Left kidney (tissue), 2 donors: Measurements from ENCODE around the gene AGBL1. TPM values are rescaled to one million over a fixed set of nuclear protein-coding genes. Genes with fewer than 3 reads are reported as not detected.
A peak's percentile ranks its signal among the peaks of the same experiment; 100 is the strongest.
"Not testable (repeated sequence)": the region's sequence is repeated elsewhere in the genome, so short reads cannot be mapped to it uniquely, and the experiment has no call there.

ENCODE experiments used
- DNase-seq: peaks from one replicate; pipeline ENCODE4 v3.0.0-alpha.2; 2013
- polyA plus RNA-seq: library from polyadenylated mRNA; unstranded; fragments of 120-200 nt; gene quantifications from one replicate; pipeline ENCODE4 v1.2.1, GENCODE V29; 2013; ENCODE audit not compliant: insufficient read length

Gene AGBL1
- polyA plus RNA-seq, 1 donor = 0.18 TPM

DNA sequence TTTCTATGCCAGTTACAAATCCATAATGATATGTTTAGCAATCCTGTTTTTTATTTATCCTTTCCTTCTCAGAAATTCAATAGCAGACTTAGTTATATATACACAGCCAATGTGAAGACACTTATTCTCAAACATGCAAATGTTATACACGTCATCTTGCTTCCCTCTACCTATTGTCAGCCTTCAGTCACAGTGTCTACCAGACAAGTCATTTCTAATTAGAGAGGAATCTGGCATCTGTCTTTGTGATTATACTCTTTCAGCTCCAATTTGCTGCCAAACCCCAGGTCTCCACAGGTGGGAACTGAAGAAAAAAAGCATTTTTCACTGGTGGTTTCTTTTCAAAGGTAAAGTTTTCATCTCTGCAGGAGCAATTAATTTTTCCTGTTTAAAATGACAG, 793.1 kb downstream of the AGBL1 start:
- DNase-seq = no peak

DNA sequence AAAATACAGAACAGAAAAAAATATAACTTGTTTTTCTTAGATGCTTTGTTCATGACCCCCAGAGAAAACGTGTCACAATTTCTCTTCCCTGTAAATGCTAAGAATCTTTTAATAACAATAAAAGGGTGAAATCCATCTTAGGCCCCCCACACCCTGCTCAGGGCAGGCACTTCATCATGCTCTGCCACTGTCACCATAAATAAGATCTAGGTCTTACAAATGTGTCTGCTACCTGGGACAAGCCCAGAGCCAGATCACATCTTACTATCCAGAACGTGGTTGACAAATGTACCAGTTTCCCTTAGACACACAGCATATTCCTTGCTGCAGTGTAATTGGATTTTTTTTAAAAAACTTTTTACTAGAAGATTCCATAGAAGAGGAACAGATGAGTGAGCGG, 795.4 kb downstream of the AGBL1 start:
- DNase-seq = no peak

DNA sequence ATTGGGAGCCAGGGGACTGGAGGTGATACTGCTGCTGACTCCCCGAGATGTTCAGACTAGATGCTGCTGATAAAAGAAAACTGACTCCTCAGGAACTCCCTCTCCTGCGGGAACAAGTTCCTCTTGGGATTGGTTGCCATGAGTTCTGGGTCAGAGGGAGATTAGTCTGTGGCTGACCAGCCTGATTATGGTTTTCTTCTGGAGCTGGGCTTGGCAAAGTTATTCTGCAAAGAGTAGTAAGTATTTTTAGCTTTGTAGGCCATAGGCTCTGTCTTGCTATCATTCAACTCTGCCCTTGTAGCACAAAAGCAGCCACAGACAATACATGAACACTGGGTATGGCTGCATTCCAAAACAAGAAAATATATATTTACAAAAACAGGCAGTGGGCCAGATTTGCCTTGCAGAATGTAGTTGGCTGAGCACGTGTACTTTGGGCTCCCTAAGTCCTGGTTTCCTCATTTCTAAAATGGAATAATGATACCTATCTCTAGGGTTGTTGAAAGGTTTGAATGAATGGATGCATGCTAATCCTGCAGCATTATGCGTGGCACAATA, 796.8 kb downstream of the AGBL1 start:
- DNase-seq = no peak

DNA sequence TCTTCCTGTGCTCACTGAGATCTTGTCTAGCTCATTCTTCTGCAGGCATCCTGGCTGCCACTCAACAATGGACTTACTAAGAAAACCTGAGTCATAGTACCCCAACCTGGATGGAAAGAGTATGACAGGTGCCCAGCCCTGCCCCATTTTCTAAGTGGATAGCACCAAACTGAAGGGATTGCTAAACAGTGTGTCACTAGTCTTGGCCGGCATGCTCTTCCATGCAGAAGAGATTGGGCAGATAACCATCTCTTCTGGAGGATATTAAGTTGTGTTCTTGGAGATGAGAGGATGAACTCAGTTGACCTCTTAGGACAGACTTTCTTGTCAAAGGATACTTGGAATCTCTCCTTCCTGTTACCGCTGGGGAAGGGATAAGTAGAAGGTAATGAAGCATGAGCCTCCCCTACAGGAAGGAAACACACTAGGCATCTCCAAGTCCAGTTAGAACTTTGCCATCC, 797.5 kb downstream of the AGBL1 start:
- DNase-seq = no peak

DNA sequence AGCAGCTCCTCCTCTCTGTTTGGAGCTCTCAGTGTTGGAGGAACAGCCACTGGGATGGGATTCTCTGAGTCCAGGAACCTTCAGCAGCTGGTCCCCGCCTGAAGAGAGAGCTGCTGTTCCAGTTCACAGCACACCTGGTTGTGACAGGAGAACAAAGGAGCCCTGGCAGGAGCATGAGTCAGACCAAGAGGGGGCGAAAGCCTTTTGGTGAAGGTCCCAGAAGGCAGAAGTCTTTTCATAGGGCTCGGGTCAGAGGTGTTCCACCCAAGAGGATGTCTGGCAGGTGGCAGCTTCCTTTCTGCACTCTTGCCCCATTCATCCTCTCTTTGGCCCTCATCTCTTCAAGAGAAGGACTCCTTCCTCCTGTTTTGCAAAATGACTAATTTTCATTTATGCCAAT, 799.2 kb downstream of the AGBL1 start:
- DNase-seq = not testable (repeated sequence)

DNA sequence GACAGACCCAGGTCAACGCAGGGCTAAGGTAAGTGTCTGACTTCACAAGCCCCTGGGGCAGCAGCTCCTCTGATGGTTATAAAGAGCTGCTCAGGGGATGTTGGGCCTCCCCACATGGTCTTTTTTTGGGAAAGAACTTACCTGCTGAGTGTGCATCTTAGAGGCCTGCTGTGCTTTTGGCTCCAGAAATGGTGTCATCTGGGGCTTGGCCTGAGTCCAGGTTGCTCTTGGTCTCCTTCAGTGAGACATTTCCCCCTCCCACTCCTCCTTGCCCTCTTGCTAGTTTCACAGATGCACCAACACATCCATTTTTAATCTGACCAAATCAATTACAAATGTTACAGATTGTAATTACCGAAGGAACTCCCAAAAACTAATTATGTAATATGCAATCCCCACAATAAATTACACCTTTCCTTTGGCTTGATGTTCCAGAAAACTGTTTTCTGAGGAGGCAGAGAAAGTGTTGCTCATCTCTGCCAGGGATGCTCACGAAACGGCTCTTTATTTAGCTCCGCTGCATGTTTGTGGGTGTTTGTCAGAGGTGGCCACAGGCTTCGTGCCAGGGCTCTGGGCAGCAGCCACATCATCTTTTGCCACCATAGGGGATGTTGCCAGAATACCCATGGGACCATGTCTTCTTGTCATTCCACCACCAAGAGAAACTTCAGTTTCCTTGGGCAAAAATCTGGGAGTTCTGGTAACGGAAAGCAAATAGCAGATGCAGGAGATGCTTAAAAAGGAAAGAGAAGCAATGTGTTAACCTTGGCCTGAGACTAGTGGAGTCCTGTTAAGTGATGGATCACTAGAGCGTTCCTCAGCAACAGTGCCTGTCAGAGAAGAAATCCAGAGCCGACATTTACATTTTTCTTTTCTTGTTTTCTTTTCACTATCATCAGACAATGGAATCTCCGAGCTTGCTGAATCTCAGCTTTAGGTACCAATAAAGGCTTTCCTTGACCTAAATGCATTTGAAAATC, 799.9 kb downstream of the AGBL1 start:
- DNase-seq = no peak

DNA sequence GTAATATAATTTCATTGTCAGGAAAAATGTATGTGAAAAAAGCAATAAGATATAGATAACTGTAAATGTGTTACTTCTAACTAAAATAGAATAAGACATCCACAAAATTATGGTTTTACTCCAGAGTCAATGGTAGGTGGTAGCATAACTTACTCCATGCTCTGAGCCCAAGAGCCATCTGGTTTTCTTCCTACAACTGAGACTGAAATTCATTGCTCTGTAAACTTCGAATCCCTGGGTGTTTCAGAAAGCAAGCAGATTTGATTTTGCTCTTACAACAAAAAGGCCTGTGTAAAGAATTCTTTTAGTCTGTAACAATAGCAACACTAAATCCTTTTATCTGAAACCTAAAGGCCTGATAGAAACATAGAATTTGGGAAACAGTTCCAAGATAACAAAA, 805.9 kb downstream of the AGBL1 start:
- DNase-seq = peak; percentile 5

DNA sequence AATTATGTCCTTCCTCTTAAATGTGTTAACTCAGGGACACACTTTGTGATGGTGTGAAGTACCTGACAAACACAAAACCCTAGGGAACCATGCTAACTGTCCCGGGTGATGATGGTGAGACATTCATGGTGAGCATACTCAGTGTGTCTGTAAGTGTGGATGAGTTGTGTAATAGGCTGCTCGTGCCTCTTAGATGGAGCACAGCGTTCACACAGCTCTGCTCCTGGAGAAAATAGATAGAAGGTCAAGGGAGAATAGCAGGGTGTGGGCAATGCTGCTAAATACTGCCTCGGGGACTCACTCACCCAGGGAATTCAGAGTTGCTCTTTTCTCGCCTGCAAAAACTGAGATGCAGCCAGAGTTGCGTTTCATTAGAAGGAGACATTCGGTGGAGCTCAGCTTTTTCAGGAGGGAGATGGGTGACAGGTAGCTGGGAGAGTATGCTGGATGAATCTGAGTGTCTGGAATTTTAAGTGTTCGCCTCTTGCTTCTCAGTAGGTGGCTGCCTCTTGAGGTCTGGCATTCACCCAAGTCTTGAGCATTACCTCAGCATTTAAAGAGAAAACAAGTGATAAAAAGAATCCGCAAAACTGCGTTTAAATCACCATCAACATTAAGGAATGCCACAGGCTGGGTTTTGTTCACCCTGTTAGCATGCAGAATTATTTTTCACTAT, 813.2 kb downstream of the AGBL1 start:
- no peak for DNase-seq

DNA sequence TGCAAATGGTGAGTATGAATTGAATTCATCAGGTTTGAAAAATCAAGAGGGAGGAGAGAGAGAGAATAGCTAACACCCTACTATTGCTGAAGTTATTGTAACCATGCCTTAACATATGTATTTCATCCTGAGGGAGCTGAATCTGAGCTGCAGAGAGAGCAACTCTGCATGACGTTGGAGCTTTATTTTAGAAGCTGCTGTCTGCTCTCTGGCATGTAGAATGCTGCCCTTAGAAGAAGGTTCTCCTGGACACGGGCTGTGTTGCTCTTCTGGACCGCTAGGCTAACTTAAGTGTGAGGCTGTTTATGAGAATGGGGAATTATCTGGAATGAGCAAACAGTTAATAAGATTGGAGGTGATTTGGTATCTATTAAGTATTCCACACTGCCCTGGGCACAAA, 814.6 kb downstream of the AGBL1 start:
- DNase-seq = no peak

DNA sequence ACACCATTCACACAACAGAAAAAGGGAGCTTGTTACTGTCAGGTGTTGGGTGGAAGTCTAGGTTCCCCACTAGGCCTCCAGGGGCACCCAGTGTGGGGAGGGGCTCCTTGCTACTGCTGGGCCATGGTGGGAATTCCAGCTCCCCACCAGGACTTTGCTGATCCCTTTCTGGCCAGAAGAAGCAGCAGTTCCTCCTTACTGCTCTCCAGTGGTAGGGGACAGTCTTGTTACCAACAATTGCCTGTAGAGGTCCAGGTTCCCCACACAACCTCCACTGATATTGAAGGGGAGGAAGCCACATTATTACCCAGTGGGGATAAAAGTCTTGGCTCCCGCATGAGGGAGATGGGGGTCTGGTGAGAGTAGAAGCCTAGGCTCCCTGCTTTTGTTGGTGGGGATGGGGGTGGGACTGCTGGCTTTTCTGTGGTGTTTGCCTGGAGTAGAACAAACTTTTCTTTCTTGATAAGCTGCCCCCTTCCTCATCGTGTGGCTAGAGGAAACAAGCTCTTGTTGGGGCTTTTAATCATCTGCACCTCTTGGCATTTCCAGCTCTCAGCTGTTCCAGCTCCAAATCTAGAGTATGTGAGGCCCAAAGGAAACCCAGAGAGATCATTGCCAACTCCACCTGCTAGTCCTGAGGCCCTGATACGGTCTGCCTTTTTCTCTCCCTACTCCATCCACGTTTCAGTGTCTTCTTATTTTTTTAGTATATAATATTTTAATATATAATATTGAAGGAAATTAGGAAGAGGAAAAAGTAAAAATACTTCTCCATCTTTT, 824.2 kb downstream of the AGBL1 start:
- DNase-seq = no peak

DNA sequence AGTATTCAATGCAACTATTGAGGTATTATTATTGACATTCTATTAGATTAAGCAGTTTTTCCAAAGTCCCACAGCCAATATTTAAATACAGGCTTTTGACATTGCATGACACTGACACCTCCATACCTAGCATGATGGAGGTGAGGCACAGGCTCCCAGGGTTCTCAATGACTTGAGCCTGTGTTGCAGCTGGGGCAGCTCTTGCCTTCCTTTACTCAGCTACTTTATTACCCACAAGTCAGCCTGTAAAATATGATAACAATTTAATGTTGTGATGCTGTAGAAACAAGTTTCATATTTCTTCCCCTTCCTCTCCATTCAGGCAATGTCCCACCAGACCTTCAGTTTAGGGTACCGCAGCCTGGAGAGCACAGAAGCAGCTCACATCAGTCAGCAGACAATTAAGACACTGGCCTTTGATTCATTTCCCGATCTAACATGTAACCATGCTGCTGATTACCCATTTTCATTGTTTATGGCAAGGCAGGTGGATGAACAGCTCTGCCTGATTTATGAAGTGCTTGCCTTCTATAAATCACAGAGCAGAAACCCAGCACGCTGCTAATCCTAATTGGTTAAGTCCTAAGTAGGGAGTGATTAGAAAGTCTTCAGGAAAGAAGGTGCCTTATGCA, 826.1 kb downstream of the AGBL1 start:
- DNase-seq = no peak

DNA sequence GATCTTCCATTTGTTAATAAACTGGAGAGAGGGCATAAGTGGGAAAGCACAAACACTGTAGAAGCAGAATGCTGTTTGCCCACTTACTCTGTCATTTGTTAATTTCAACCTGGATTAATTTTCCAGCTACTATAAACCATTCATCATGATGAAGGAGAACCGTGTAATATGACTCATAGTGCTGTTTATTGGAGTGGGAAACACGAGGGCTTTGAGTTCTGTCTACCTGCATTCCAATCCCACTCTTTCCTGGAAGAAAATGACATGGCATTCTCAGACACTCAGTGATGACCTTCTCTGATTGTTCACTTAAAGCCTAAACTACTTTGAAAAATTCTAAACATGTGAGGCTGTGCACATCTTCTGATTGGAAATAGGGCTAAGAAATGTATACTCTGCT, 826.7 kb downstream of the AGBL1 start:
- DNase-seq = no peak

DNA sequence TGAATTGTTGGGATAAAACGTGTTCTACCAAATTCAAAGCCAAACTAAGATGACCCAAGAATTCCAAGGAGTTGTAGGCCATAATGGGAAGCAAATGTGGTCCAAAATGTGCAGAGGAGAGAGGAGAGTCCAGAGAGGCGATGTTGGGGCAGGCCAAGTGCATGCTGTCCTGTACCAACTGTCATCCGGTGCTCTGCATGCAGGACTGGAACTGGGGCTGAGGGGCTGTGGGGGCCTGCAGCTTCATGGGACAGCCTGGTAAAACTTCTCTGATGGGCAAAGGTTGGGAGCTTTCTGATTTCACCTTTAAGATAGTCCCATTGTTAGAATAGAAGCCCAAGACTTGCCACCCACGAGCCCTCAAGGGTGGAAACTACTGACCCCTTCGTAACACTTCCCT, 831.4 kb downstream of the AGBL1 start:
- no peak for DNase-seq

DNA sequence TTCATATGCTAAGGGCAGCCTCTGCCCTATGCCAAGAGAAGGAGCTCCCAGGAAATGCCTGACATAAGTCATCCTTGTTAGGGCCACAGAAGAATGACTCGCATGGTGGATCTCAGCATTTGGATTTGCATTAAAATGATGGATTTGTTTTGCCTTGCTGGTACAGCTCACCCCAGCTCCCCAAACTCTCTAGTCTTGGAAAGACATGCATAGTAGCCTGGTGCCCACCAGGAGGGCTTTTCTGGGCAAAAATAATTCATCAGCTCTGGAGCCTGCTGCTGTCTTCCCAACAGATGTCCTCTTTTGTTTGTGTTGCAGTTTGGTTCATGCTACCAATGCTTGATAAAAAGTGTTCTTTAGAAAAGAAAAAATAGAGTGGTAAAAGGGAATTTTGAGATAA, 833.0 kb downstream of the AGBL1 start:
- no peak for DNase-seq

DNA sequence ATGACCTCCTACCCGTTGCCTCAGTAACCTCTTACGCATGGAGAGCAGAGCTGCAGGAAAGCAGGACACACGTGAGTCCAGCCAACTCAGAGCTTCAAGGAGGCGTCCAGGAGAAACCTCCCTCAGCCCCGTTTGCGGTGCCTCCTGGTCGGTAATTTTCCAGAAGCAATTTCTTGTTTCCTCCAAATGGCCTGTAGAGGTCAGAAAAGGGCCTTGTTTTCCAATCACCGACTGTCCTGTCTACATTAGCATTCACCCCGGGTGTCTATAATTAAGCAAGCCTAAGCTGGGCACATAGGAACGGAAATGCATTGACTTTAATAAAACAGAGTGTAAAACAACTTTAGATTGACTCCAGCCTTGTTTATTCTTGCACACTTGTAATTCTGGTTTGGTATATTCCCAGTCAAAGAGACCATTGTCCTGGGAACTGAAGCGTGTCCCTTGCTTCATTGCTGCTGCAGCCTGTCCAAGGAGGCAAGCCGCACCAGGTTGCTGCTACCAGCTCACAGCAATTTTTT, 836.2 kb downstream of the AGBL1 start:
- DNase-seq = peak; percentile 54

DNA sequence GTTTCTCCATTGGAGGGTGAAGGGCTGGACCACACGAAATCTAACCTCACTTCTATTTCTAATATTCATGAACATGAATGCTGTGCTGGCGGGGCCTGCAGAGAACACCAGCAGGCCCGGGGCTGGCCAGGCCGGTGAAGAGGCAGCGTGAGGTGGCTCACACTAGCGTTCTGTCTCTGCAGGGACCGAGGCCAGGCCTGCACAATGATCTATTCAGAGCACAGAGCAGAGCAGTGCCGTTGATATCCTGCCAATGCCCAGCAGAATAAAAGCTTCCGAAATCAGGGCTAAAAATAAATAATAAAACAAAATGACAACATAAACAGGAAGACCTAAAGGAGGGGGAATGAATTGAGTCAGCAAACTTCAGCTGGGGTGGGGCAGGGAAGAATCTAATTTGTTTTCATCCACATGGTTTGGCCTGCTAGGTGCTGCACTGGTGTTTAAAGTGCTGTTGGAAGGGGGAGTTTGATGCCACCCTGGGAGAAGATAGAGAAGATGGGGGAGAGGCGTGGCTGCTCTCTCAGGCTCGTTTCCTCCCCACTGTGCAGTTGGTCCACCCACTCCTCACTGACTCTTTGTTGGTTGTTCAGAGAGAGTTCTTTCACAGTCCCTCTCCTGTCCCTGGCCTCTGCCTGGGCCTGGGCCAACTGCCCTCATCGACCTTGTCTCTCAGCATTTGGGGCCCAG, 837.1 kb downstream of the AGBL1 start:
- no peak for DNase-seq

DNA sequence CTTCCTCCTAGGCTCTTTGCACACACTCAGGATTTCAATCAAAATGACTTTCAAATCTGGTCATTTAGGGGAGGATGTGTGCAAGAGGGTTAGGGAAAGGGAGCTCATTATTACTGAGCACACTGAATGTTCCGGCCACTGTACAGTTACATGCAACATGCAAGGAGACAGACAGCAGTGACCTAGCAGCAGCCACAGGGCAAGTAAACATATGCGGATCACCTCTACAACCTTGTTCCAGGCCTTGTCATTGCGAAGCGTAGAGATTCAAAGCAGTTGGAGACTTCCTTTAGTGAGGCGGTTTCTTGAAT, 837.6 kb downstream of the AGBL1 start:
- no peak for DNase-seq

DNA sequence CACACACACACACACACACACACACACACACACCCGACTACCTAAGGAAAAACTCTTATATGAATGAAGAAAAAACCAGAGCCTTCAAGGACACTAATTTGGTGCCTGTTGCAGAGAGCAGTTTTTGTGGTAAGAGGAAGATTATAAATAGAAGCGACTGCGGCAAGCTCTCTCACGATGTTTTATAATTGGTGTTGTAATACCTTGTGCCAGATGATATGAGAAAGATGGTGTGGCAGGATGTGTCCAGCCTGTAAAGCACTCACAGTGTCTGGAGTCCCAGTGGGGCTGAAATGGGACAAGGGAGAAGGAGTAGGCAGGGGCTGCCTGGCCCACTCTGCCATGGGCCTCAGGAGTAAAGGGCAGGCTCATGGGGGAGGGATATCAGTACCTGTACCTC, 839.9 kb downstream of the AGBL1 start:
- no peak for DNase-seq

DNA sequence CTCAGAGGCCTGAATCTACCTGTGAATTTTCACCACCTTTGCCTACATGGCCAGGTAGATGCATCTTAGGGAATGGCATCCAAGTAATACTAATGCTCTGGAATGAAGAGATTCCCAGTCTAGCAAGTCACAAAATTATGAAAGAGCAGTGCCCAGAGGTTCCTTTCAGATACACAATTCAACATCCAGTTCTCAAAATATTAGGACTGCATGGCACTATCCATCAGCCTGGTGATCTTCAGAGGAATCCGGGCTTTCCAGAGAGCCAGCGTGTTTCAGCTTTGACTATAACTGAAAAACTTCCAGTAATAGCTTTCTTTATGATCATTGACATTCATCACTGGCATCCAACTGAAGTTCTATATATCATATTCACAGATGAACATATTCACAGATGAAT, 849.8 kb downstream of the AGBL1 start:
- DNase-seq = no peak

DNA sequence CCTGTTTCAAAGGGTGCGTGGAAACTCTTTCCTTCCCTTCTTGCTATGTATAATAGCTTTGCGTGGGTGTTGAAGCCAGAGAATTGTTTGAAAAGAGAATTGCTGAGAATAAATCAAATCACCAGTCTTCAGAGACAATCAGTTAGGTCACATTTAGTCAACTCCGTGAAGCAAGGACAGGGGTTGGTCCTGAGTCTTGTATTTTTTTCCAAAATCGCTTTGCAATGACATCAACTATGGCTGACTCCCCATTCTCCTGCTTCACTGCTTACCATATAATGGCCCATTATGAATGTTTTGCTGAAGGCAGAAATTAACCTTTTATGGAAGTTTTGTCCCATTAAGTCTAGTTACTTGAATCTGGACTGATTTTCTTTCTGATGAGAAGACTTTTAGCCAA, 852.8 kb downstream of the AGBL1 start:
- DNase-seq = no peak

DNA sequence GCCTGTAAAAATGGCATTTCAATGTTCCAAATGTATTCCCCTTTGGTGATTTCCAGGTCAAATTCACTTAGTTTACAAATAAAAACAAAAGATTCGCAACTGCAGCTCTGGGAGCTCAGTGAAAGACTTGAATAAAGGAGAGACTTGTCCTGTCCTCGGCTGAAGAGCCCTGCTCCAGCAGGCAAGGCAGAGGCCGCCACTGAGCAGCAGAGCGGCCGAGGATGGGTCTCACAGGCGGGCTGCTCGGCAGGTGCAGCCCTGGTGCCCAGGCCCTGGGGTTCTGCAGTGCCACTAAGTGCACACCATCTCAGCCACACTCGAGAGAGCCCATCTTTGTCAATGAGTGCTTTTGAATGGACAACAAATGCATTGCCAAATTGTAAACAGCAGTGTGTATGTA, 856.2 kb downstream of the AGBL1 start:
- DNase-seq = no peak
